Measurements from ENCODE around the gene B3GLCT.

Gene B3GLCT

GRCh38 chr13:31372454-31372853 is 172.7 kb downstream of the B3GLCT start:
- peaks cover 3% of the 10 kb centered on the region for H3K27me3 ChIP-seq (ENCODE audit: insufficient read depth, poor library complexity, severe bottlenecking)
- TF ChIP-seq, protein P1, sequence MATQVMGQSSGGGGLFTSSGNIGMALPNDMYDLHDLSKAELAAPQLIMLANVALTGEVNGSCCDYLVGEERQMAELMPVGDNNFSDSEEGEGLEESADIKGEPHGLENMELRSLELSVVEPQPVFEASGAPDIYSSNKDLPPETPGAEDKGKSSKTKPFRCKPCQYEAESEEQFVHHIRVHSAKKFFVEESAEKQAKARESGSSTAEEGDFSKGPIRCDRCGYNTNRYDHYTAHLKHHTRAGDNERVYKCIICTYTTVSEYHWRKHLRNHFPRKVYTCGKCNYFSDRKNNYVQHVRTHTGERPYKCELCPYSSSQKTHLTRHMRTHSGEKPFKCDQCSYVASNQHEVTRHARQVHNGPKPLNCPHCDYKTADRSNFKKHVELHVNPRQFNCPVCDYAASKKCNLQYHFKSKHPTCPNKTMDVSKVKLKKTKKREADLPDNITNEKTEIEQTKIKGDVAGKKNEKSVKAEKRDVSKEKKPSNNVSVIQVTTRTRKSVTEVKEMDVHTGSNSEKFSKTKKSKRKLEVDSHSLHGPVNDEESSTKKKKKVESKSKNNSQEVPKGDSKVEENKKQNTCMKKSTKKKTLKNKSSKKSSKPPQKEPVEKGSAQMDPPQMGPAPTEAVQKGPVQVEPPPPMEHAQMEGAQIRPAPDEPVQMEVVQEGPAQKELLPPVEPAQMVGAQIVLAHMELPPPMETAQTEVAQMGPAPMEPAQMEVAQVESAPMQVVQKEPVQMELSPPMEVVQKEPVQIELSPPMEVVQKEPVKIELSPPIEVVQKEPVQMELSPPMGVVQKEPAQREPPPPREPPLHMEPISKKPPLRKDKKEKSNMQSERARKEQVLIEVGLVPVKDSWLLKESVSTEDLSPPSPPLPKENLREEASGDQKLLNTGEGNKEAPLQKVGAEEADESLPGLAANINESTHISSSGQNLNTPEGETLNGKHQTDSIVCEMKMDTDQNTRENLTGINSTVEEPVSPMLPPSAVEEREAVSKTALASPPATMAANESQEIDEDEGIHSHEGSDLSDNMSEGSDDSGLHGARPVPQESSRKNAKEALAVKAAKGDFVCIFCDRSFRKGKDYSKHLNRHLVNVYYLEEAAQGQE (IDR thresholded peaks at IDR 0.05; ENCODE audit: insufficient replicate concordance, low read depth) = no peak
- TF ChIP-seq POLR2AphosphoS5 (IDR thresholded peaks at IDR 0.05; ENCODE audit: low read depth) (no peak), SPI1 (IDR thresholded peaks at IDR 0.05; ENCODE audit: borderline replicate concordance, low read depth) (no peak), GABPA (IDR thresholded peaks at IDR 0.05; ENCODE audit: low read depth) (no peak)
- TF ChIP-seq, protein P2, sequence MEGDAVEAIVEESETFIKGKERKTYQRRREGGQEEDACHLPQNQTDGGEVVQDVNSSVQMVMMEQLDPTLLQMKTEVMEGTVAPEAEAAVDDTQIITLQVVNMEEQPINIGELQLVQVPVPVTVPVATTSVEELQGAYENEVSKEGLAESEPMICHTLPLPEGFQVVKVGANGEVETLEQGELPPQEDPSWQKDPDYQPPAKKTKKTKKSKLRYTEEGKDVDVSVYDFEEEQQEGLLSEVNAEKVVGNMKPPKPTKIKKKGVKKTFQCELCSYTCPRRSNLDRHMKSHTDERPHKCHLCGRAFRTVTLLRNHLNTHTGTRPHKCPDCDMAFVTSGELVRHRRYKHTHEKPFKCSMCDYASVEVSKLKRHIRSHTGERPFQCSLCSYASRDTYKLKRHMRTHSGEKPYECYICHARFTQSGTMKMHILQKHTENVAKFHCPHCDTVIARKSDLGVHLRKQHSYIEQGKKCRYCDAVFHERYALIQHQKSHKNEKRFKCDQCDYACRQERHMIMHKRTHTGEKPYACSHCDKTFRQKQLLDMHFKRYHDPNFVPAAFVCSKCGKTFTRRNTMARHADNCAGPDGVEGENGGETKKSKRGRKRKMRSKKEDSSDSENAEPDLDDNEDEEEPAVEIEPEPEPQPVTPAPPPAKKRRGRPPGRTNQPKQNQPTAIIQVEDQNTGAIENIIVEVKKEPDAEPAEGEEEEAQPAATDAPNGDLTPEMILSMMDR (IDR thresholded peaks at IDR 0.05; ENCODE audit: insufficient read depth, low read length) = no peak
- no peak overlapping the region for H3K27ac ChIP-seq (replicated peaks)
- no peak overlapping the region for H3K4me3 ChIP-seq (replicated peaks; ENCODE audit: insufficient read depth, low read length)
- no peak for DNase-seq (ENCODE audit: low read depth in 1 of 2, low spot score in 1 of 2)

DNA sequence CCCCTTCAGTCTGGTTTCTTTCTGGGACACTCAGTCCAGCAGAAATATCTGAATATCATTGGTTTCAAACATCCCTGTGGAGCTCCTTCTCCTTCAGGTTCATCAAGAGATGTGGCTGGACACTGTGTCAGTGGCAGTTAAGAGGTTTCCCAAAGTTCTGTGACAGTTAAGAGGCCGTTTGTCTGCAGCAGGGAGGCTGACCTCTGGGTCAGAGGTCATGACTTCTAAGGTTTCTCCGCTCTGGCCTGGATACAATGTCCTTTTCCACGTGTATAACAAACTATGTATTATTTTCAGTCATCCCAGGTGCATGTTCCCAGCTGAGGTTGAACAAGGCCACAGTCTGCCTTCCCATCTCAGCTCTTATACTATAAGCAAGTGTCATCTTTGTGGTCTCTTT is 174.9 kb downstream of the B3GLCT start:
- H3K4me3 ChIP-seq (replicated peaks; ENCODE audit: insufficient read depth, low read length) = no peak overlapping the region
- peaks cover 2% of the 10 kb centered on the region for H3K27me3 ChIP-seq (ENCODE audit: insufficient read depth, poor library complexity, severe bottlenecking)
- no peak overlapping the region for H3K27ac ChIP-seq (replicated peaks)
- no peak for DNase-seq (ENCODE audit: low read depth in 1 of 2, low spot score in 1 of 2)
- TF ChIP-seq GABPA (IDR thresholded peaks at IDR 0.05; ENCODE audit: low read depth) = no peak
- TF ChIP-seq, protein P1 (IDR thresholded peaks at IDR 0.05; ENCODE audit: insufficient replicate concordance, low read depth) = no peak
- no peak for TF ChIP-seq POLR2AphosphoS5 (IDR thresholded peaks at IDR 0.05; ENCODE audit: low read depth)
- no peak for TF ChIP-seq SPI1 (IDR thresholded peaks at IDR 0.05; ENCODE audit: borderline replicate concordance, low read depth)
- TF ChIP-seq, protein P2 (IDR thresholded peaks at IDR 0.05; ENCODE audit: insufficient read depth, low read length) = no peak

DNA sequence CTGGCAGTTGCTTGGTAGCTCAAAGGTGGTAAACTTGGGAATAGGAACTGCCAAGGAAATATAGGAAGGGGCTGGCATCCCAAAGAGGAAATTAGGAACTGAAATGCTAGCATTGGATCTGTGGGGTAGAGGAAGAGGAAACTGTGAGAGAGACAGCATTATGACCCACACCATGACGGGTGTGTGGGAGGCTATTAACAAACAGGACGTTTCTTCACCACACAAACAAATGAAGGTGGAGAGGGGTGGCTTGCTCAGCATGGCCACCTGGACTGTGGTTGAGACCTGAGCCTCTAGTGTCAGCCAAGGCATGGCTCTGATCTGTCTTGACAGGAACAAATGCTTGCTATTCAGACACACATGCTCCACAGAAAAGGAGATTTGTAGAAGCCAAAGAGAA is 178.2 kb downstream of the B3GLCT start:
- TF ChIP-seq, protein P2 (IDR thresholded peaks at IDR 0.05; ENCODE audit: insufficient read depth, low read length) = no peak
- TF ChIP-seq SPI1 (IDR thresholded peaks at IDR 0.05; ENCODE audit: borderline replicate concordance, low read depth) = peak; percentile 51; the same call in 1 of the 2 replicates
- H3K27ac ChIP-seq (replicated peaks) = no peak overlapping the region
- no peaks in the 10 kb centered on the region for H3K27me3 ChIP-seq (ENCODE audit: insufficient read depth, poor library complexity, severe bottlenecking)
- peak in 1 of 2 experiments; percentile 12 for DNase-seq (ENCODE audit: low read depth in 1 of 2, low spot score in 1 of 2)
- no peak overlapping the region for H3K4me3 ChIP-seq (replicated peaks; ENCODE audit: insufficient read depth, low read length)

DNA sequence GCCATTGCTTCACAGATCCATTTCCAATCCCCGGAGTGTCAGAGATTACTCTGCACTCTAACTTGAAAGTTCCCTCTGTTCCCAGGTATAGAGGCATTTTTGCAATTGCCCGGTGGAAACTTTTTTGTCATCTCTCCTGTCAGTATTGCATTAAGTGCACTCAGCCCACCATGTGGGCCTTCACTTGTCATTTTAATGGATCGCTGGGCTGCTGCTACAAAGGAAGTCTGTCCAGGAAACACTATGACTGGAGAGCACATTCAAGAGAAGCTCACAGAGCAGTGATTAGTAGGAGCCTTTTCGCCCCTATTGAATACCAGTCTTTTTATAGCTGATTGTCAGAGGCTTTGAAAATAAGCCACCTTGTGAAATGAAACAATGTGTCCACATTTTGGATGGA is 180.9 kb downstream of the B3GLCT start:
- DNase-seq (ENCODE audit: low read depth in 1 of 2, low spot score in 1 of 2) = no peak
- Histone ChIP-seq H3K27me3 (ENCODE audit: insufficient read depth, poor library complexity, severe bottlenecking) (no peaks in the 10 kb centered on the region), H3K27ac (replicated peaks) (no peak overlapping the region), H3K4me3 (replicated peaks; ENCODE audit: insufficient read depth, low read length) (no peak overlapping the region)
- TF ChIP-seq, protein P2 (IDR thresholded peaks at IDR 0.05; ENCODE audit: insufficient read depth, low read length) = no peak
- TF ChIP-seq SPI1 (IDR thresholded peaks at IDR 0.05; ENCODE audit: borderline replicate concordance, low read depth) (no peak), GABPA (IDR thresholded peaks at IDR 0.05; ENCODE audit: low read depth) (no peak), POLR2AphosphoS5 (IDR thresholded peaks at IDR 0.05; ENCODE audit: low read depth) (no peak)
- TF ChIP-seq, protein P1 (IDR thresholded peaks at IDR 0.05; ENCODE audit: insufficient replicate concordance, low read depth) = no peak
